GM19240 (cell line): ENCODE measurements around the gene TICAM2.

Experiments used
- DNase-seq: peaks from one replicate; pipeline ENCODE4 v3.0.0; 2011; ENCODE audit warnings: low spot score; ENCODE audit not compliant: insufficient read length

The TICAM2 gene

GRCh38 chr5:115607935-115608334 is 5.7 kb upstream of the TICAM2 start:
- no peak for DNase-seq

DNA sequence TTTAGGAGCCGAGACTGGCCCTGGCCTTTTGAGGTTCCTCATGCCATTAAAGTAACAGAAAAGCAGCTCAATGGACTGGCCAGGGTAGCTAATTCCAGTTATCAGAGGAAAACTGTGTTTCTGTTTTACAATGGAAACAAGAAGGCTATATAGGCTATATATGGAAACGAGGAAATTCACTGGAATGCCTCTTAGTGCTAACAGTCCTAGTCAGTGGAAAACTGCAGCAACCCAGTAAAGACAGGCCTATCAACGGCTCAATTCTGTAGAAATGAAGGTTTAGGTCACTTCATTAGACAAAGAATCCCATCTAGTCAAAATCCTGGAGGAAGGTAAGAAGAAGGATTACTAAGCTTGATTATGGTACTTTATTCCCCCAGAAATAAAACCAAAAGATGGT is 3.2 kb upstream of the TICAM2 start:
- no peak for DNase-seq

- no peak for DNase-seq
These were observed 379 bp upstream of the TICAM2 start for GRCh38 chr5:115602591-115603125.

- no peak for DNase-seq
These were observed 1.5 kb downstream of the TICAM2 start for GRCh38 chr5:115600766-115601165.

DNA sequence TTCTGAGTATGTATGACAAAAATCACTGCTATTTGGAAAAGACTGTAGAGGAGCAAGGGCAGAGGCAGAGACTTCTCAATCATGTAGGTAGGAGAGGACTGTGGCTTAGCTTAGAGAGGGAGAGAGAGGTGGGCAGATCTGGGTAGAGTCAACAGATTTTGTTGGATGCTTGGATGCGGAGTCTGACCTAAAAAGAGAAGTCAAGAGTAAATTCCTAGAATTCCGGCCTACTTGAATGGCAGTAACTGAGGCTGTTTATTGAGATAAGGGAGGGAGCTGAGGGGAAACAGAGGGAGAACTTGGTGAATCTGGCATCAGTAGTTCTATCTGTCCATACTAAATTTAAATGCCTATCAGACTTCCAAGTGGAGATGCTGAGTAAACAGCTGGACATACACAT is 2.4 kb downstream of the TICAM2 start:
- no peak for DNase-seq

- no peak for DNase-seq
These were observed 2.8 kb downstream of the TICAM2 start for GRCh38 chr5:115599502-115599901.

DNA sequence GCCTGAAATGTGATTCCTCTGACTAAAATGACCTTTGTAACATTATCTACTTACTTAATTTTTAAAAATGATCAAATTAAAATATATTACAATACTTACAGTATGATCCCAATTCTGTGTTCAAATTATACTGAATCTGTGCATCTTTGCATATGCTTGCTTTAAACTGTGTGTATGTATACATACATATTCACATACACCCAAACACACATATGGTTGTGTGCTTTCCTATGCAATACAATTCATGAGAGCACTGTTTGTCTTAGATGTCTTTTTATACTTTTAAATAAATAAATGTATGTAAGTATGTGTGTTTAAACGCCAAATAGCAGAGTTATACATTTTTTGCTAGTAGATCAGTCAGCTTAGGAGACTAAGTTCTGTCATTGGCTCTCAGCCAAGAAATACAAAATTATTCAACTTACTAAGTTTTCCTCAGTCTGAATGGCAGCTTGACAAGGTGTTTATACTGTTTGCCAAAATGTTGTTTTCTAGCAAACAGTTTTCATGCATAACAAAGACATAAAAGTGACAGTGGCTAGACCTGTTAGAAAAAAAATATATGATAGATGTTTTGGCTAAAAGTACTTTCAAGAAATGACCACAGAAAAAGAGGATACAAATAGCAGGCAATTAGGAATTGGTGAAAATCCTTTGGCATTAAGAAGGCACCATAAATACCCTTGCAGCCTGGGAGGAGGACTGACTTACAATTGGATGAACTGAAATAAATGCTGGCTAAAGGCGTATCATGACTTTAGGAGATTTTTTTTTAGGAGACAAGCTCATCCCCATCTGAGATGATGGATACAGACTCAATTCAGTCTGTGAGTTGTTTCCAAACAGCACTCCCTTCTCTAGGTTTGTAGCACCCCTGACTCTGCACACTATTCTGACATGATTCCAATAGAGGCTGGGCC is 7.9 kb downstream of the TICAM2 start:
- no peak for DNase-seq

GRCh38 chr5:115589043-115589442 is 13.2 kb downstream of the TICAM2 start:
- no peak for DNase-seq

DNA sequence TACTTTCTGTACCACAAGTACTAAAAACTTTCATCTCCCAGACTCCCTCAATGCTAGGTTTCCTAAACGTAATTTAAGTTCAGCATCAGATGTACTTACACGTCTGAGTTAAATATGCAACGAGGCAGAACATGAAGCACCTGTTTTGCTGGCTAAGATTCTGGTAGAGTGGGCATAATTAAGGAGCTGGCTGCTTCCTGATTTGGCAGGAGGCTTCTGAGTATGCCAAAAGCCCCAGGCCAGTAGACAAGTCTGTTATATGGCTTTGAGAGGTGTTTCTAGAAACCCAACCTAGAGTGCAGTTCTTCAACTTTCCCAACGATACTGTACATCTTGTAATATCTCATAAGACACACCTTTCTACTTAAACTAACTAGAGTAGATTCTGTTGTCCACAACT is 13.6 kb downstream of the TICAM2 start:
- DNase-seq: no peak

- no peak for DNase-seq
These were observed 15.6 kb downstream of the TICAM2 start for GRCh38 chr5:115586525-115587146.

GRCh38 chr5:115585265-115585664 is 17.0 kb downstream of the TICAM2 start:
- DNase-seq: no peak

DNA sequence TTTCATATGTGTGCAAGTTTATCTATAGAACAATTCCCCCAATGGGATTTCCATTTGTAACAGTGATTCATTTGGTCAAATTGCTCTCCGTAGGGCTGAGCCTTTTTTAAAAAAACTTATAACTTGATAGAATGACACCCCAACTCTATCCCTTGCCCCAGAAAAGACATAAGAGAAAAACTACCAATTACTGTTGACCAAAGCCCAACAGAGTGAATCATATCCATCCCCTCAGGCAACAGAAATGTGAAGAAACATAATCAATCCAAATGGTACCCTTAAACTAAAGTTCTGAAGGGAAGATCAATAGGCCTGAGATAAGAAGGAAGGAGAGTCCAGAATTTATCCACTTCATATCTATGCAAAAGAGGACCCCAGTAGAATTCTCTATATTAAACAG is 17.8 kb downstream of the TICAM2 start:
- no peak for DNase-seq

GRCh38 chr5:115583474-115583873 is 18.8 kb downstream of the TICAM2 start:
- DNase-seq: no peak

- DNase-seq: no peak
These were observed 21.3 kb downstream of the TICAM2 start for GRCh38 chr5:115580941-115581340.

GRCh38 chr5:115579747-115580173 is 22.5 kb downstream of the TICAM2 start:
- DNase-seq: no peak

GRCh38 chr5:115579216-115579615 is 23.1 kb downstream of the TICAM2 start:
- no peak for DNase-seq

DNA sequence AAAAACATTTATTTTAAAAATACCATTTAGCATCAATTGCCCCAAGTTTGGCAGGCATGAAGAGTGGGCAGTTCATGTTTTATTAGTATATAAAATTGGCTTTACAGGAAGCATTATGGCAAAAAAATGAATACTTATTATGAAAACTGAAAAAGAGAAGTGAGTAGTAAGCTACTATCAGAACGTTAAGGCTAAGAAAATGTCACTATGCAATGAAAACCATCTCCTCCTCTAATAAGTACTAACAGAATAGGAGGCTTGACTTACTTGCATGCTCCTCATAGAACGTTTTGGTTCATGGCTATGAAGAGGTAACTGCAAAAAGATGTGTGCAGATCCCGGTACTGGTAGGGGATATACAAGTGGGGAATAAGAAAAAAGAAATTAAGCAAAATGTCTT is 23.6 kb downstream of the TICAM2 start:
- no peak for DNase-seq

DNA sequence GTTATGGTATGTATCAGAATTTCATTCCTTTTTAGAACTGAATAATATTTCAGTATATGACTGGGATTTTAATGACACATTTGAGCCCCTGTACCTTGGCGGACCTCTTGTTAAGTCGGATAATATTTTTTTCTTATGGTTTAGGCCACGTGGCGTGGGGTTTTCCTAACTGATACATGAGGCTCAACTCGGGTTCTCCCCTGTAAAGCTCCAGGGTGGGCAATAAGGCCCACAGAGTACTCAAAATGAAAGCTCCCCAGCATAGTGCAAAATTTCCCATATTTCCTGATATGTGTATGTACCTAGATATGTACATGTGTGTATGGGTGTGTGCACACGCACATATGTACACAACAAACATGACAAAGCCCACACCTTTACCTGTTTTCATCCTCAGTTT is 24.5 kb downstream of the TICAM2 start:
- no peak for DNase-seq

DNA sequence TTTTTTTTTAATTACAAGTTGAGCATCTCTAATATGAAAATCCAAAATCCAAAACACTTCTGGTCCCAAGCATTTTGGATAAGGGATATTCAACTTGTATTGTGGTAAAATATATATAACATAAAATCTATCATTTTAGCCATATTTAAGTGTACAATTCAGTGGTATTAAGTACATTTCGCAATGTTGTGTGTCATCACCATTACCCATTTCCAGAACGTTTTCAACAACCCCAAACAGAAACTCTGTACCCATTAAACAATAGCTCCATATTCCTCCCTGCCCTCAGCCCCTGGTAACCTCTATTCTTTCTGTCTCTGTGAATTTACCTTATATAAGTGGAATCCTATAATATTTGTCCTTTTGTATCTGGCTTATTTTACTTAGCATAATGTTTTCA is 24.9 kb downstream of the TICAM2 start:
- DNase-seq: no peak

GRCh38 chr5:115575167-115576070 is 26.9 kb downstream of the TICAM2 start:
- peak; percentile 5 for DNase-seq

DNA sequence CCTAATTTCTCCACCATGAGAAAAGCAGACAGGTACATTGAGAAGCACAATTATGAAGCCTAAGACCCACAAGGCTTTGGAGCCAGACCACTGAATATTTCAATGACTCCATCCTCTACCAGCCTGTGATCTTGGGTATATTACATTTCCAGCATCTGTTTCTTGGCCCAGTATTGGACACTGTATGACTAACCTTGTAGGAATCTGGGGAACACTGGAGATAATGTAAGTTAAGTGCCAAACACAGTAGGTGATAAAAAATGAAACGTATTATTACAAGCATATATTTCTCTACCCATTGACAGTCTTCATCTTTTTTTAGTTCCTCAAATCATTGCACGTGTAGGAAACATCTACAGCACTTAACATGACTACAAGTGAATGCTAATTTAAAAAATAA is 29.1 kb downstream of the TICAM2 start:
- DNase-seq: no peak
